ENCODE measurements around the gene GEMIN8.

GRCh38 chrX:13985697-13986435, 43.8 kb downstream of the GEMIN8 start:
- TF ChIP-seq IKZF3 (tag by site-specific recombination; IDR thresholded peaks at IDR 0.05): no peak
- no peak for TF ChIP-seq ZNF132 (tag by site-specific recombination; IDR thresholded peaks at IDR 0.05; ENCODE audit: borderline replicate concordance)
- TF ChIP-seq ZNF501 (tag by site-specific recombination; IDR thresholded peaks at IDR 0.05): no peak
- TF ChIP-seq REST (tag by site-specific recombination; IDR thresholded peaks at IDR 0.05): no peak
- no peak for TF ChIP-seq CTCF (tag by site-specific recombination; IDR thresholded peaks at IDR 0.05)
- no peak for TF ChIP-seq ZSCAN18 (tag by site-specific recombination; IDR thresholded peaks at IDR 0.05)
- no peak for TF ChIP-seq ZBTB44 (tag by site-specific recombination; IDR thresholded peaks at IDR 0.05)
- no peak for TF ChIP-seq ZNF423 (tag by site-specific recombination; IDR thresholded peaks at IDR 0.05)
- no peak for TF ChIP-seq ZNF311 (tag by site-specific recombination; IDR thresholded peaks at IDR 0.05; ENCODE audit: borderline replicate concordance)
- no peak for TF ChIP-seq ZNF514 (tag by site-specific recombination; IDR thresholded peaks at IDR 0.05)
